HL-60 (cell line): ENCODE results near the gene SLC35F3.

Source experiments
- DNase-seq, 2 experiments: peaks; one replicate each; pipeline ENCODE4 v3.0.0-alpha.2; 2010 to 2020; ENCODE audit warnings: low read depth in 1 of 2, low spot score in 1 of 2
- H3K27ac ChIP-seq: fragments of 250-450 bp; sonication (Bioruptor Pico); replicated peaks from 2 replicates; pipeline ENCODE4 v1.5.1; 2020; ENCODE audit warnings: mild to moderate bottlenecking, moderate library complexity
- H3K27me3 ChIP-seq: fragments of 250-450 bp; sonication (Bioruptor Pico); 2 replicates; pipeline ENCODE4 v1.5.1; 2021; ENCODE audit warnings: mild to moderate bottlenecking, moderate library complexity; ENCODE audit not compliant: insufficient read depth, poor library complexity, severe bottlenecking
- H3K4me3 ChIP-seq: replicated peaks from 2 replicates; pipeline ENCODE4 v1.5.1; 2011; ENCODE audit warnings: mild to moderate bottlenecking, control low read depth, low read length; ENCODE audit not compliant: insufficient read depth
- GABPA ChIP-seq: IDR thresholded peaks from 2 replicates; pipeline ENCODE4 v1.6.1; 2012; ENCODE audit warnings: low read depth
- POLR2AphosphoS5 ChIP-seq: IDR thresholded peaks from 2 replicates; pipeline ENCODE4 v1.6.1; 2012; ENCODE audit warnings: low read depth
- SPI1 ChIP-seq: IDR thresholded peaks from 2 replicates; pipeline ENCODE4 v1.6.1; 2012; ENCODE audit warnings: low read depth, mild to moderate bottlenecking, borderline replicate concordance
- TF ChIP-seq, protein P1 (sequence below): IDR thresholded peaks from one replicate; pipeline ENCODE4 v1.5.1; 2011; ENCODE audit warnings: low read length, control low read depth, inconsistent platforms; ENCODE audit not compliant: insufficient read depth
- TF ChIP-seq, protein P2 (sequence below): IDR thresholded peaks from 2 replicates; pipeline ENCODE4 v1.6.1; 2012; ENCODE audit warnings: low read depth; ENCODE audit not compliant: insufficient replicate concordance

SLC35F3 gene

DNA sequence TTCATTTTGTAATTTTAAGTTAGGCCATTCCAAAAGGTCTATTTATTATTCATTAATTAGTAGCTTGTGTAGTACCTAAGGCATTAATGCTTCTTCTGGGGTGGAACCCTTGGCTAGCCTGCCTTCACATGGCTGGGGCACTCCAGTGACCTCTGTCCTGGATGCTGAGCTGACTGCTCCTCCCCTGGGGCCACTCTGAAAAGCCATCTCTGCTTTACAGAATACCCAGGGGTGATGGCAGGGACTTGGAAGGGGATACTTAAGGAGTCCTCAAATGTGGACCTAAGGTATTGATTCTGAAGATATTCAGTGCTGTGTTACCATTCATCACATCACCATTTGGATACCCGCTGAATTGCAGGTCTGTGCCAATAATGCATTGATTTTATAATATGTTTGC is 281.0 kb downstream of the SLC35F3 start:
- TF ChIP-seq GABPA (no peak), SPI1 (no peak)
- TF ChIP-seq, protein P1, sequence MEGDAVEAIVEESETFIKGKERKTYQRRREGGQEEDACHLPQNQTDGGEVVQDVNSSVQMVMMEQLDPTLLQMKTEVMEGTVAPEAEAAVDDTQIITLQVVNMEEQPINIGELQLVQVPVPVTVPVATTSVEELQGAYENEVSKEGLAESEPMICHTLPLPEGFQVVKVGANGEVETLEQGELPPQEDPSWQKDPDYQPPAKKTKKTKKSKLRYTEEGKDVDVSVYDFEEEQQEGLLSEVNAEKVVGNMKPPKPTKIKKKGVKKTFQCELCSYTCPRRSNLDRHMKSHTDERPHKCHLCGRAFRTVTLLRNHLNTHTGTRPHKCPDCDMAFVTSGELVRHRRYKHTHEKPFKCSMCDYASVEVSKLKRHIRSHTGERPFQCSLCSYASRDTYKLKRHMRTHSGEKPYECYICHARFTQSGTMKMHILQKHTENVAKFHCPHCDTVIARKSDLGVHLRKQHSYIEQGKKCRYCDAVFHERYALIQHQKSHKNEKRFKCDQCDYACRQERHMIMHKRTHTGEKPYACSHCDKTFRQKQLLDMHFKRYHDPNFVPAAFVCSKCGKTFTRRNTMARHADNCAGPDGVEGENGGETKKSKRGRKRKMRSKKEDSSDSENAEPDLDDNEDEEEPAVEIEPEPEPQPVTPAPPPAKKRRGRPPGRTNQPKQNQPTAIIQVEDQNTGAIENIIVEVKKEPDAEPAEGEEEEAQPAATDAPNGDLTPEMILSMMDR = no peak
- TF ChIP-seq, protein P2, sequence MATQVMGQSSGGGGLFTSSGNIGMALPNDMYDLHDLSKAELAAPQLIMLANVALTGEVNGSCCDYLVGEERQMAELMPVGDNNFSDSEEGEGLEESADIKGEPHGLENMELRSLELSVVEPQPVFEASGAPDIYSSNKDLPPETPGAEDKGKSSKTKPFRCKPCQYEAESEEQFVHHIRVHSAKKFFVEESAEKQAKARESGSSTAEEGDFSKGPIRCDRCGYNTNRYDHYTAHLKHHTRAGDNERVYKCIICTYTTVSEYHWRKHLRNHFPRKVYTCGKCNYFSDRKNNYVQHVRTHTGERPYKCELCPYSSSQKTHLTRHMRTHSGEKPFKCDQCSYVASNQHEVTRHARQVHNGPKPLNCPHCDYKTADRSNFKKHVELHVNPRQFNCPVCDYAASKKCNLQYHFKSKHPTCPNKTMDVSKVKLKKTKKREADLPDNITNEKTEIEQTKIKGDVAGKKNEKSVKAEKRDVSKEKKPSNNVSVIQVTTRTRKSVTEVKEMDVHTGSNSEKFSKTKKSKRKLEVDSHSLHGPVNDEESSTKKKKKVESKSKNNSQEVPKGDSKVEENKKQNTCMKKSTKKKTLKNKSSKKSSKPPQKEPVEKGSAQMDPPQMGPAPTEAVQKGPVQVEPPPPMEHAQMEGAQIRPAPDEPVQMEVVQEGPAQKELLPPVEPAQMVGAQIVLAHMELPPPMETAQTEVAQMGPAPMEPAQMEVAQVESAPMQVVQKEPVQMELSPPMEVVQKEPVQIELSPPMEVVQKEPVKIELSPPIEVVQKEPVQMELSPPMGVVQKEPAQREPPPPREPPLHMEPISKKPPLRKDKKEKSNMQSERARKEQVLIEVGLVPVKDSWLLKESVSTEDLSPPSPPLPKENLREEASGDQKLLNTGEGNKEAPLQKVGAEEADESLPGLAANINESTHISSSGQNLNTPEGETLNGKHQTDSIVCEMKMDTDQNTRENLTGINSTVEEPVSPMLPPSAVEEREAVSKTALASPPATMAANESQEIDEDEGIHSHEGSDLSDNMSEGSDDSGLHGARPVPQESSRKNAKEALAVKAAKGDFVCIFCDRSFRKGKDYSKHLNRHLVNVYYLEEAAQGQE = no peak
- H3K27ac ChIP-seq = no peak overlapping the region
- H3K4me3 ChIP-seq = no peak overlapping the region
- H3K27me3 ChIP-seq = peaks cover 4% of the 10 kb centered on the region
- DNase-seq = no peak

DNA sequence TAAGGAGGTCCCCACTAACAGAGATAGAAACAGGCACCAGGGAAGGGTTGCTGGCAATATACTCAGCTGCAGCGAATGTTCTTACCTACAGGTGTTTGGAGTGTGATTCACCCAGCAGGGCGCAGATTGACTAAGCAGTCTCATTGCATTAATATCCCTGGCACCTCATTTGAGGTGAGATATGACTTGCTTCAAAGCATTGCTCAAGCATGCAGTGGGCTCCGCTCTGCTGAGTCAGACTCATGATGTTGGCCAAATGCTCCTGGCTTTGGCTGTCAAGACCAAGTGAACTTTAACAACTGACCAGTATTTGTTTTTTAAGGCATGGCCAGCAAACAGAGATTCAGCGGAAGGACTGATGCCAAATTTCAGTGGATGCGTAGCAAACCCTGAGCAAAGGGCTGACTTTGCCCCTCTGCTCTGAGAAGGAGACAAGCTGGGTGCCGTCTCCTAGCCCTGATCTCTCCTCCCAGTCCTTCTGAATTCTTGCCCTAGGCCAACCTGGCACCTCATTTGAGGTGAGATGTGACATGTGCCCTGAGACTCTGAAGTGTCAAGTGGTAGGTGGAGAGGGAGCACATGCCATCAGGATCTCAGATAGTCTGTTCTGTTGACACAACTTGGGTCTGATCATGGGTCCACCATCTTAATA is 281.7 kb downstream of the SLC35F3 start:
- TF ChIP-seq SPI1 (no peak), POLR2AphosphoS5 (no peak), GABPA (no peak)
- TF ChIP-seq, protein P2 = no peak
- TF ChIP-seq, protein P1 = no peak
- H3K4me3 ChIP-seq = no peak overlapping the region
- peaks cover 4% of the 10 kb centered on the region for H3K27me3 ChIP-seq
- no peak overlapping the region for H3K27ac ChIP-seq
- no peak for DNase-seq

DNA sequence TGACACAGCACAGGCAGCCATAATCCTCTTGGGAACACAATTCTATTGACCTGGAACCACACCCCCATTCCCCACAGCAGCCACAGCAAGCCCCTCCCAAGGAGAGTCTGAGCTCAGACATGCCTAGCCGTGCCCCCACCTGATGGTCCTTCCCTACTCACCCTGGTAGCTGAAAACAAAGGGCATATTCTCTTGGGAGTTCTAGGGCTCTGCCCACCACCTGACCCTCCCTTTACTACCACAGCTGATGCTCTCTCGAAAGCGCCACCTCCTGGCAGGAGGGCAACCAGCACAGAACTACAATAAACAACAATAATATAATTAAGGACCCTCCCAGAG is 283.9 kb downstream of the SLC35F3 start:
- no peak for DNase-seq
- H3K4me3 ChIP-seq = no peak overlapping the region

More for the DNA sequence above, 283.9 kb downstream of the SLC35F3 start:
- Histone ChIP-seq H3K27ac (no peak overlapping the region), H3K27me3 (peaks cover 2% of the 10 kb centered on the region)
- TF ChIP-seq, protein P2 = no peak
- TF ChIP-seq POLR2AphosphoS5 = no peak
- TF ChIP-seq, protein P1 = no peak
- no peak for TF ChIP-seq GABPA
- TF ChIP-seq SPI1 = no peak
